Caco-2 (cell line): ENCODE results near the gene HCST. TPM values are rescaled to one million over a fixed set of nuclear protein-coding genes. Genes with fewer than 3 reads are reported as not detected.
"Not testable (repeated sequence)": the region's sequence is repeated elsewhere in the genome, so short reads cannot be mapped to it uniquely, and the experiment has no call there.

Experiments
- BruUV-seq: library from RNA; stranded (reverse); fragments of 400-500 nt; replicated peaks from 2 replicates; lab custom pipeline; 2021; lab: Mats Ljungman, UMichigan
- CTCF ChIA-PET: fragments of 300-600 bp; sonication (Branson Sonifier 250); formaldehyde crosslinking; loops from one replicate; lab custom pipeline; 2022; ENCODE audit warnings: antibody characterized with exemption; lab: Charles Lee
- POLR2A ChIA-PET: fragments of 300-600 bp; sonication (Branson Sonifier 250); formaldehyde crosslinking; loops from one replicate; lab custom pipeline; 2022; ENCODE audit warnings: antibody characterized with exemption; lab: Charles Lee
- DNase-seq, 2 experiments: peaks; one replicate each; pipeline versions ENCODE4 v3.0.0 to v3.0.0-alpha.2; 2020 to 2022
- H3K27me3 ChIP-seq: replicated peaks from 2 replicates; pipeline ENCODE4 v1.6.0; 2011; ENCODE audit warnings: low read length; ENCODE audit not compliant: control insufficient read depth, insufficient read depth
- H3K36me3 ChIP-seq: 2 replicates; pipeline ENCODE4 v1.5.1; 2011; ENCODE audit warnings: low read length; ENCODE audit not compliant: control insufficient read depth, insufficient read depth
- H3K4me1 ChIP-seq: fragments of 250-450 bp; sonication (Bioruptor Pico); 2 replicates; pipeline ENCODE4 v1.5.1; 2020; ENCODE audit warnings: mild to moderate bottlenecking
- H3K4me3 ChIP-seq: 2 replicates; pipeline ENCODE4 v1.5.1; 2011; ENCODE audit warnings: low read depth, mild to moderate bottlenecking, control low read depth, low read length
- H3K9me3 ChIP-seq: fragments of 250-450 bp; sonication (Bioruptor Pico); 2 replicates; pipeline ENCODE4 v1.5.1; 2020; ENCODE audit warnings: mild to moderate bottlenecking, moderate library complexity
- H3K27ac Mint-ChIP-seq: one replicate; pipeline ENCODE4 v1.8.0; 2022; ENCODE audit warnings: mixed read lengths; ENCODE audit not compliant: unreplicated experiment
- H3K27me3 Mint-ChIP-seq: one replicate; pipeline ENCODE4 v1.8.0; 2022; ENCODE audit warnings: mixed read lengths; ENCODE audit not compliant: insufficient read depth, unreplicated experiment
- H3K36me3 Mint-ChIP-seq: one replicate; pipeline ENCODE4 v1.8.0; 2022; ENCODE audit warnings: mild to moderate bottlenecking, mixed read lengths; ENCODE audit not compliant: insufficient read depth, unreplicated experiment
- H3K4me1 Mint-ChIP-seq: one replicate; pipeline ENCODE4 v1.8.0; 2022; ENCODE audit warnings: low read depth, mixed read lengths; ENCODE audit not compliant: unreplicated experiment
- H3K4me3 Mint-ChIP-seq: one replicate; pipeline ENCODE4 v1.8.0; 2022; ENCODE audit warnings: mild to moderate bottlenecking, moderate library complexity, mixed read lengths; ENCODE audit not compliant: unreplicated experiment
- H3K9me3 Mint-ChIP-seq: one replicate; pipeline ENCODE4 v1.8.0; 2022; ENCODE audit warnings: mixed read lengths; ENCODE audit not compliant: unreplicated experiment
- CTCF ChIP-seq, 2 experiments: fragments of 200-600 bp in 1 of 2; IDR thresholded peaks; 1 replicate in 1 of 2; 2 replicates in 1 of 2; pipeline versions ENCODE4 v1.5.1 to v1.8.0; 2011 to 2022; ENCODE audit warnings: antibody characterized with exemption in 1 of 2, control low read depth in 1 of 2, inconsistent platforms in 1 of 2, low read depth in 1 of 2, low read length in 1 of 2, mild to moderate bottlenecking in 1 of 2, moderate library complexity in 1 of 2; ENCODE audit not compliant: insufficient read depth in 1 of 2, severe bottlenecking in 1 of 2, unreplicated experiment in 1 of 2
- intact Hi-C: fragments of 100-400 bp; cut with micrococcal nuclease; formaldehyde crosslinking; loops from one replicate; pipeline ENCODE4 v1.10.0; 2022; ENCODE audit not compliant: unreplicated experiment
- total RNA-seq: library from RNA; stranded (reverse); gene quantifications from 2 replicates; pipeline ENCODE4 v1.2.3, GENCODE V29; 2022

Gene HCST
- total RNA-seq, 1 experiment from 2014 or later: not detected

DNA sequence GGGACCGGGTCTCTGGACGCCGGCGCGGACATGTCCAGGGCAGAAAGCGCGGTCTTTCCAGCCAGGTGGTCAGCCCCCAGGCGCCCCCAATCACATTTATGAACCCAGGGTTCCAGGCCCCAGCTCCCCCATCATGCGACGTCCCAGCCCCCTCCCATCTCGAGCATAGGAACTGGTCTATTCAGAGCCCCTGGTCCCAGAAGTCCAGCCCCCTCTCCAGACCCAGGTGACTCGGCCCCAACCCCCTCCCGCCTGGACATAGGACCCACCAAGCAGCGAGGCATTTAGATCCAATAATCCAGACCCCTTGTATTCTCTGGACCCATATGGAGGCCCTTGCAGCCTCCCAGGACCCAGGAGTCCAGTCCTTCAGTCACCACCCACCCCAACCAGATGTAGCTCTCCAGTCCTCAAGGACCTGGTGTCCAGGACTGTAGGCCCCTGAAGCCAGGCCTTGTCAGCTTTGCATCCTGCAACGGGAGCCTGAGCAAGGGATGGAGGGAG is 33.5 kb upstream of the HCST start:
- H3K36me3 Mint-ChIP-seq: no peaks in the 10 kb centered on the region
- H3K4me3 Mint-ChIP-seq: peak overlapping the region; percentile 75
- POLR2A ChIA-PET: no interaction called here
- intact Hi-C loops: loop anchor here (1.0 kb wide), 1 partner anchor 10 kb away; no protein-coding TSS in a partner anchor
- H3K9me3 ChIP-seq: no peaks in the 10 kb centered on the region
- no peak overlapping the region for H3K27ac Mint-ChIP-seq
- H3K4me3 ChIP-seq: peak overlapping the region; percentile 46
- no peak for DNase-seq
- peaks cover 23% of the 10 kb centered on the region for H3K4me1 ChIP-seq
- no peaks in the 10 kb centered on the region; the same call in 1 of the 2 replicates for H3K27me3 ChIP-seq
- peaks cover 29% of the 10 kb centered on the region for H3K27me3 Mint-ChIP-seq
- BruUV-seq: no TSS peak
- peaks cover 9% of the 10 kb centered on the region for H3K4me1 Mint-ChIP-seq
- H3K36me3 ChIP-seq: no peaks in the 10 kb centered on the region; the same call in none of the 2 replicates
- H3K9me3 Mint-ChIP-seq: no peaks in the 10 kb centered on the region
- no peak for TF ChIP-seq CTCF (IDR thresholded peaks at IDR 0.05; ENCODE audit: insufficient read depth in 1 of 2, low read depth in 1 of 2, low read length in 1 of 2, severe bottlenecking in 1 of 2, unreplicated experiment in 1 of 2)
- CTCF ChIA-PET: interaction anchor here (0.6 to 1.1 kb wide), 3 partner anchors 28 to 62 kb away, joined by 3 to 9 read pairs (median 5); no protein-coding TSS in a partner anchor

GRCh38 chr19:35869327-35870123 is 32.8 kb upstream of the HCST start:
- TF ChIP-seq CTCF (IDR thresholded peaks at IDR 0.05; ENCODE audit: insufficient read depth in 1 of 2, low read depth in 1 of 2, low read length in 1 of 2, severe bottlenecking in 1 of 2, unreplicated experiment in 1 of 2): no peak
- no peak overlapping the region for H3K27ac Mint-ChIP-seq
- peak; percentile 86 to 90 for DNase-seq
- H3K9me3 Mint-ChIP-seq: no peaks in the 10 kb centered on the region
- peak overlapping the region; percentile 46 for H3K4me3 ChIP-seq
- H3K4me3 Mint-ChIP-seq: peak overlapping the region; percentile 75
- H3K4me1 ChIP-seq: peaks cover 23% of the 10 kb centered on the region
- H3K27me3 ChIP-seq: no peaks in the 10 kb centered on the region; the same call in 1 of the 2 replicates
- no peaks in the 10 kb centered on the region for H3K9me3 ChIP-seq
- H3K4me1 Mint-ChIP-seq: peaks cover 9% of the 10 kb centered on the region
- no peaks in the 10 kb centered on the region; the same call in none of the 2 replicates for H3K36me3 ChIP-seq
- intact Hi-C loops: loop anchor here (1.0 kb wide), 1 partner anchor 10 kb away; no protein-coding TSS in a partner anchor
- ChIA-PET CTCF (interaction anchor here (0.5 to 1.6 kb wide), 5 partner anchors 10 to 359 kb away, joined by 3 to 8 read pairs (median 3); no protein-coding TSS in a partner anchor), POLR2A (interaction anchor here (0.6 kb wide), 1 partner anchor 47 kb away, joined by 6 read pairs; no protein-coding TSS in a partner anchor)
- peaks cover 31% of the 10 kb centered on the region for H3K27me3 Mint-ChIP-seq
- BruUV-seq: no TSS peak
- no peaks in the 10 kb centered on the region for H3K36me3 Mint-ChIP-seq

DNA sequence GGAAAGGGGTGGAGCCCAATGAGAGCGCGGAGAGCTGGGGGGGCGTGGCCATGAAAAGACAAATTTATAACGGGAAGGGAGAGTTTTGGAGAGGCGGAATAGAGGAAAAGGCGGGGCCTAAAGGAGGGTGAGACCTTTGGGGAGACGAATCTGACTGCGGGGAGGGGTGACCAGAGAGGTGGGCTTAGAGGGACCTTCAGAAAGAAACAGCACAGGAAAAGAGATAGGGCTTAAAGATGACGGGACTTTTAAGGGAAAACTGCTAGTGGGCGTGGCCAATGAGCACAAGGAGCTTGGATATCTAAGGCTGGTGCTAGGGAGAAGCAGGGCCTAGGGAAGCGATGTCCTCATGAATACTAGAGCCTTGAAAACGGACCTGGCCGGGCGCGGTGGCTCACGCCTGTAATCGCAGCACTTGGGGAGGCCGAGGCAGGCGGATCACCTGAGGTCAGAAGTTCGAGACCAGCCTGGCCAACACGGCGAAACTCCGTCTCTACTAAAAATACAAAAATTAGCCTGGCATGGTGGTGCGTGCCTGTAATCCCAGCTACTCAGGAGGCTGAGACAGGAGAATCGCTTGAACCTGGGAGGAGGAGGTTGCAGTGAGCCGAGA is 32.1 kb upstream of the HCST start:
- H3K9me3 Mint-ChIP-seq, BruUV-seq, H3K9me3 ChIP-seq, POLR2A ChIA-PET, H3K4me1 Mint-ChIP-seq, H3K27ac Mint-ChIP-seq, H3K4me3 ChIP-seq, intact Hi-C loops, H3K27me3 ChIP-seq, H3K36me3 Mint-ChIP-seq, H3K36me3 ChIP-seq: not testable (repeated sequence)
- peak in 1 of 2 experiments; percentile 60 for DNase-seq
- Mint-ChIP-seq H3K4me3 (peak overlapping the region; percentile 75), H3K27me3 (peaks cover 31% of the 10 kb centered on the region)
- H3K4me1 ChIP-seq: peaks cover 23% of the 10 kb centered on the region
- CTCF ChIA-PET: interaction anchor here (1.0 to 1.6 kb wide), 4 partner anchors 9 to 360 kb away, joined by 3 to 8 read pairs (median 4); no protein-coding TSS in a partner anchor
